CD14-positive monocyte (primary cell): Measurements from ENCODE around the gene NTNG2. TPM values are rescaled to one million over a fixed set of nuclear protein-coding genes. Genes with fewer than 3 reads are reported as not detected.

Experiments used
- DNase-seq, 3 donors: peaks; one replicate each; pipeline ENCODE4 v3.0.0-alpha.2; 2011 to 2022
- H2AFZ ChIP-seq: 2 replicates; pipeline ENCODE4 v1.6.0; 2012; ENCODE audit warnings: mild to moderate bottlenecking, low read depth, low read length, inconsistent platforms; ENCODE audit not compliant: insufficient read depth, poor library complexity, severe bottlenecking
- H3K27ac ChIP-seq, 2 donors: 1 replicate in 1 of 2; 2 replicates in 1 of 2; pipeline ENCODE4 v1.5.1; 2012 to 2013; ENCODE audit warnings: low read length in 2 of 2, control low read depth in 1 of 2, inconsistent platforms in 1 of 2, low read depth in 1 of 2, mild to moderate bottlenecking in 1 of 2
- H3K27me3 ChIP-seq, 2 donors: one replicate each; pipeline versions ENCODE4 v1.6.0 to v1.6.1; 2011 to 2013; ENCODE audit warnings: low read length in 2 of 2; ENCODE audit not compliant: control insufficient read depth in 2 of 2, insufficient read depth in 2 of 2
- H3K36me3 ChIP-seq, 2 donors: replicated peaks in 1 of 2; 1 replicate in 1 of 2; 2 replicates in 1 of 2; pipeline versions ENCODE4 v1.5.1 to v1.6.1; 2012 to 2013; ENCODE audit warnings: low read length in 2 of 2, control low read depth in 1 of 2, inconsistent platforms in 1 of 2, mild to moderate bottlenecking in 1 of 2; ENCODE audit not compliant: insufficient read depth in 2 of 2, control insufficient read depth in 1 of 2
- H3K4me1 ChIP-seq, 2 donors: 1 replicate in 1 of 2; 2 replicates in 1 of 2; pipeline versions ENCODE4 v1.5.1 to v1.6.1; 2012 to 2013; ENCODE audit warnings: low read length in 2 of 2, control low read depth in 1 of 2, inconsistent platforms in 1 of 2, mild to moderate bottlenecking in 1 of 2, moderate library complexity in 1 of 2; ENCODE audit not compliant: insufficient read depth in 2 of 2, control insufficient read depth in 1 of 2
- H3K4me2 ChIP-seq: replicated peaks from 2 replicates; pipeline ENCODE3; 2012; ENCODE audit warnings: low read length, moderate library complexity, mild to moderate bottlenecking; ENCODE audit not compliant: poor library complexity, severe bottlenecking; ENCODE audit errors: extremely low read depth
- H3K4me3 ChIP-seq, 3 experiments: fragments of 200-600 bp in 1 of 3; sonication (generic) in 1 of 3; replicated peaks in 1 of 3; 1 replicate in 2 of 3; 2 replicates in 1 of 3; pipeline ENCODE4 v1.5.1; 2011 to 2013; ENCODE audit warnings: low read length in 3 of 3, mild to moderate bottlenecking in 3 of 3, control low read depth in 2 of 3, low read depth in 2 of 3, inconsistent platforms in 1 of 3, moderate library complexity in 1 of 3
- H3K79me2 ChIP-seq: 2 replicates; pipeline ENCODE4 v1.6.0; 2012; ENCODE audit warnings: mild to moderate bottlenecking, control low read depth, inconsistent platforms, low read length, moderate library complexity; ENCODE audit not compliant: insufficient read depth
- H3K9ac ChIP-seq: 2 replicates; pipeline ENCODE4 v1.6.0; 2017; ENCODE audit warnings: low read length, mild to moderate bottlenecking; ENCODE audit not compliant: insufficient read depth, poor library complexity, severe bottlenecking
- H3K9me3 ChIP-seq, 2 donors: replicated peaks in 1 of 2; 1 replicate in 1 of 2; 2 replicates in 1 of 2; pipeline versions ENCODE4 v1.5.1 to v1.6.1; 2012 to 2013; ENCODE audit warnings: low read length in 2 of 2, control low read depth in 1 of 2; ENCODE audit not compliant: control insufficient read depth in 1 of 2, insufficient read depth in 1 of 2
- H4K20me1 ChIP-seq: 2 replicates; pipeline ENCODE4 v1.6.0; 2012; ENCODE audit warnings: mild to moderate bottlenecking, low read length, control low read depth, moderate library complexity; ENCODE audit not compliant: insufficient read depth
- H3K27ac Mint-ChIP-seq, 7 donors: one replicate each; pipeline ENCODE4 v1.8.0; 2020; ENCODE audit warnings: mild to moderate bottlenecking in 7 of 7, mixed read lengths in 7 of 7, moderate library complexity in 6 of 7, inconsistent platforms in 2 of 7
- H3K27me3 Mint-ChIP-seq, 3 donors: one replicate each; pipeline ENCODE4 v1.8.0; 2021 to 2022; ENCODE audit warnings: low read depth in 3 of 3, mild to moderate bottlenecking in 3 of 3, mixed read lengths in 3 of 3, moderate library complexity in 3 of 3, inconsistent platforms in 1 of 3
- H3K36me3 Mint-ChIP-seq, 2 donors: one replicate each; pipeline ENCODE4 v1.8.0; 2020; ENCODE audit warnings: mixed read lengths in 2 of 2, inconsistent platforms in 1 of 2, mild to moderate bottlenecking in 1 of 2
- H3K4me1 Mint-ChIP-seq: one replicate; pipeline ENCODE4 v1.8.0; 2020; ENCODE audit warnings: mild to moderate bottlenecking, mixed read lengths
- H3K4me3 Mint-ChIP-seq, 2 donors: one replicate each; pipeline ENCODE4 v1.8.0; 2020; ENCODE audit warnings: mild to moderate bottlenecking in 2 of 2, mixed read lengths in 2 of 2, moderate library complexity in 1 of 2
- H3K9me3 Mint-ChIP-seq, 7 donors: one replicate each; pipeline ENCODE4 v1.8.0; 2020 to 2022; ENCODE audit warnings: mixed read lengths in 7 of 7, mild to moderate bottlenecking in 6 of 7, moderate library complexity in 6 of 7, inconsistent platforms in 2 of 7
- CTCF ChIP-seq: fragments of 200-600 bp; IDR thresholded peaks from one replicate; pipeline ENCODE4 v1.8.0; 2022; ENCODE audit warnings: antibody characterized with exemption, mild to moderate bottlenecking
- WGBS: methylation state at CpG from one replicate; pipeline ENCODE4 v1.1.5; 2013; ENCODE audit warnings: missing lambda C conversion rate; ENCODE audit not compliant: insufficient coverage; 5-methylcytosine and 5-hydroxymethylcytosine counted together
- intact Hi-C, 2 donors: fragments of 100-400 bp; cut with micrococcal nuclease; formaldehyde crosslinking; loops; one replicate each; pipeline versions ENCODE4 v1.15.0 to v1.15.1; 2023
- polyA plus RNA-seq, 3 donors: library from polyadenylated mRNA; depleted of rRNA in 1 of 3; unstranded in 2 of 3; stranded (reverse) in 1 of 3; fragments of 300-500 nt in 2 of 3; fragments of >200 nt in 1 of 3; fragmentation: Illumina TruSeq in 2 of 3; gene quantifications; 1 replicate in 2 of 3; 2 replicates in 1 of 3; pipeline ENCODE4 v1.2.3, GENCODE V29; 2012 to 2021

Gene NTNG2
- polyA plus RNA-seq, 3 donors = 2.1 to 10.0 (median 5.0) TPM

GRCh38 chr9:132121021-132121420, 40.8 kb upstream of the NTNG2 start:
- DNase-seq = no peak
- no peak for TF ChIP-seq CTCF
- H3K27ac Mint-ChIP-seq = no peak overlapping the region
- peaks cover 0 to 2% (median 0%) of the 10 kb centered on the region in 7 donors for H3K9me3 Mint-ChIP-seq
- Histone ChIP-seq H3K9ac (no peak overlapping the region), H3K27ac (no peak overlapping the region), H3K4me1 (no peaks in the 10 kb centered on the region), H3K9me3 (no peaks in the 10 kb centered on the region), H3K36me3 (no peaks in the 10 kb centered on the region), H3K4me2 (no peak overlapping the region), H2AFZ (no peak overlapping the region), H3K79me2 (no peaks in the 10 kb centered on the region), H3K4me3 (no peak overlapping the region), H4K20me1 (no peaks in the 10 kb centered on the region), H3K27me3 (peaks cover 16 to 24% of the 10 kb centered on the region in 2 donors)
- no peaks in the 10 kb centered on the region for H3K4me1 Mint-ChIP-seq
- peaks cover 19 to 39% (median 37%) of the 10 kb centered on the region in 3 donors for H3K27me3 Mint-ChIP-seq
- WGBS = no CpG with 5 or more reads among the region's 2 CpGs
- intact Hi-C loops = no loop called here
- H3K4me3 Mint-ChIP-seq = no peak overlapping the region
- H3K36me3 Mint-ChIP-seq = no peaks in the 10 kb centered on the region

GRCh38 chr9:132124800-132125199, 37.1 kb upstream of the NTNG2 start:
- no peak overlapping the region for H3K27ac Mint-ChIP-seq
- H3K4me2 ChIP-seq = no peak overlapping the region
- H3K36me3 Mint-ChIP-seq = no peaks in the 10 kb centered on the region
- H3K4me3 Mint-ChIP-seq = peak overlapping the region in 1 of 2 donors; percentile 84
- H3K9me3 ChIP-seq = no peaks in the 10 kb centered on the region
- peaks cover 0 to 2% (median 0%) of the 10 kb centered on the region in 7 donors for H3K9me3 Mint-ChIP-seq
- DNase-seq = no peak
- 60% methylated on average over 4 of the region's 6 CpGs for WGBS
- H3K79me2 ChIP-seq = no peaks in the 10 kb centered on the region
- no peaks in the 10 kb centered on the region for H3K4me1 ChIP-seq
- intact Hi-C loops = no loop called here
- H4K20me1 ChIP-seq = no peaks in the 10 kb centered on the region
- no peaks in the 10 kb centered on the region for H3K36me3 ChIP-seq
- H3K9ac ChIP-seq = no peak overlapping the region
- peaks cover 26 to 37% of the 10 kb centered on the region in 2 donors for H3K27me3 ChIP-seq
- no peak for TF ChIP-seq CTCF
- no peak overlapping the region for H3K27ac ChIP-seq
- H3K27me3 Mint-ChIP-seq = peaks cover 38 to 59% (median 49%) of the 10 kb centered on the region in 3 donors
- no peak overlapping the region for H2AFZ ChIP-seq
- H3K4me1 Mint-ChIP-seq = peaks cover 2% of the 10 kb centered on the region
- H3K4me3 ChIP-seq = no peak overlapping the region
